ENCODE measurements around the gene RNF130. TPM values are rescaled to one million over a fixed set of nuclear protein-coding genes. Genes with fewer than 3 reads are reported as not detected.

Gene RNF130
- total and polyA plus RNA-seq, 2 of the 13 experiments (the other 11 are each of a cell fraction or from before 2014, with no cell fraction given) = 28.2 to 28.3 TPM

DNA sequence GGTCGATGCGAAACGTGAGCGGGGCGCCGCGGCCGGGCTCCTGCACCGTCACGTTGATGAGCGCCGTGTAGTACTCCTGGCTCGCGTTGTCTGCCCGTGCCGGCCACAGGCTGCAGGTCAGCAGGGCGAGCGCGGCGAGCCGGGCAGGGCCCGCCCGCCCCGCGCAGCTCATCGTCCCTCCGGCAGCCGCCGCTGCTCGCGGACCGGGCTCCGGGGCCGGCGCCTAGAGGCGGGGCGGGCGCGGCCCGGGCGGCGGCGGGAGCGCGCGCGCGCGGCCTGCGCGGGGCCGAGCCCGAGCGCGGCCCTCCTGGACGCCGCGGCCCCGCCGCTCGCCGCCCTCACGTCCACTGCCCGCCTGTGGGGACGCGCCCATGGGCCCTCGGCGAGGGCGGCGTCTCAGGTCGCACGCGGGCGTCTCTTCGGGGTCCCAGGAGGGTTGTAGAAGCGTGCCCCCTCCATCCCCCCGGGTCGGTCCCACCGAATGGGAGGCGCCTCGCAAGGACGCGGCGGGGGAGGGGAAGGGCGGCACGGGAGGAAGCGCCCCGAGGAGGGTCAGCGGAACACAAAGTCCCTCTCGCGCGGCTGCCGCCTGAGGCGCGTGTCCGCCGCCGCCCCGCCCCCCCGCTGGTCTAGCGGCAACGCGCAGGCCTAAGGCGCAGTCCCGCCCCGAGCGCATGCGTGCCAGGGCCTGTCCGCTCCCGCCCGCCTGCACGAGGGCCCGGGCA lies at the start of gene RNF130 (continued):
- TF ChIP-seq ZNF512B (CRISPR knock-in tag; IDR thresholded peaks at IDR 0.05; ENCODE audit: borderline replicate concordance) (no peak), ZNF205 (CRISPR knock-in tag; IDR thresholded peaks at IDR 0.05) (peak; percentile 66), HMGA1 (CRISPR knock-in tag; conservative IDR thresholded peaks at IDR 0.05) (no peak), RORA (CRISPR knock-in tag; IDR thresholded peaks at IDR 0.05) (no peak), ZNF225 (CRISPR knock-in tag; IDR thresholded peaks at IDR 0.05) (peak; percentile 92), SMYD3 (CRISPR knock-in tag; IDR thresholded peaks at IDR 0.05) (peak; percentile 98), ZSCAN25 (CRISPR knock-in tag; IDR thresholded peaks at IDR 0.05) (peak; percentile 80; the same call in 1 of the 2 replicates), FOSL2 (CRISPR knock-in tag; IDR thresholded peaks at IDR 0.05) (peak; percentile 39; the same call in 1 of the 2 replicates), SP1 (IDR thresholded peaks at IDR 0.05) (no peak), SP1 (CRISPR knock-in tag; IDR thresholded peaks at IDR 0.05) (peak; percentile 48), GLI4 (CRISPR knock-in tag; IDR thresholded peaks at IDR 0.05; ENCODE audit: borderline replicate concordance) (no peak), ZNF589 (CRISPR knock-in tag; conservative IDR thresholded peaks at IDR 0.05) (peak; percentile 98)
- TF ChIP-seq, protein P1, sequence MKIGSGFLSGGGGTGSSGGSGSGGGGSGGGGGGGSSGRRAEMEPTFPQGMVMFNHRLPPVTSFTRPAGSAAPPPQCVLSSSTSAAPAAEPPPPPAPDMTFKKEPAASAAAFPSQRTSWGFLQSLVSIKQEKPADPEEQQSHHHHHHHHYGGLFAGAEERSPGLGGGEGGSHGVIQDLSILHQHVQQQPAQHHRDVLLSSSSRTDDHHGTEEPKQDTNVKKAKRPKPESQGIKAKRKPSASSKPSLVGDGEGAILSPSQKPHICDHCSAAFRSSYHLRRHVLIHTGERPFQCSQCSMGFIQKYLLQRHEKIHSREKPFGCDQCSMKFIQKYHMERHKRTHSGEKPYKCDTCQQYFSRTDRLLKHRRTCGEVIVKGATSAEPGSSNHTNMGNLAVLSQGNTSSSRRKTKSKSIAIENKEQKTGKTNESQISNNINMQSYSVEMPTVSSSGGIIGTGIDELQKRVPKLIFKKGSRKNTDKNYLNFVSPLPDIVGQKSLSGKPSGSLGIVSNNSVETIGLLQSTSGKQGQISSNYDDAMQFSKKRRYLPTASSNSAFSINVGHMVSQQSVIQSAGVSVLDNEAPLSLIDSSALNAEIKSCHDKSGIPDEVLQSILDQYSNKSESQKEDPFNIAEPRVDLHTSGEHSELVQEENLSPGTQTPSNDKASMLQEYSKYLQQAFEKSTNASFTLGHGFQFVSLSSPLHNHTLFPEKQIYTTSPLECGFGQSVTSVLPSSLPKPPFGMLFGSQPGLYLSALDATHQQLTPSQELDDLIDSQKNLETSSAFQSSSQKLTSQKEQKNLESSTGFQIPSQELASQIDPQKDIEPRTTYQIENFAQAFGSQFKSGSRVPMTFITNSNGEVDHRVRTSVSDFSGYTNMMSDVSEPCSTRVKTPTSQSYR (CRISPR knock-in tag; IDR thresholded peaks at IDR 0.05; ENCODE audit: borderline replicate concordance) = peak; percentile 88
- TF ChIP-seq, protein P2, sequence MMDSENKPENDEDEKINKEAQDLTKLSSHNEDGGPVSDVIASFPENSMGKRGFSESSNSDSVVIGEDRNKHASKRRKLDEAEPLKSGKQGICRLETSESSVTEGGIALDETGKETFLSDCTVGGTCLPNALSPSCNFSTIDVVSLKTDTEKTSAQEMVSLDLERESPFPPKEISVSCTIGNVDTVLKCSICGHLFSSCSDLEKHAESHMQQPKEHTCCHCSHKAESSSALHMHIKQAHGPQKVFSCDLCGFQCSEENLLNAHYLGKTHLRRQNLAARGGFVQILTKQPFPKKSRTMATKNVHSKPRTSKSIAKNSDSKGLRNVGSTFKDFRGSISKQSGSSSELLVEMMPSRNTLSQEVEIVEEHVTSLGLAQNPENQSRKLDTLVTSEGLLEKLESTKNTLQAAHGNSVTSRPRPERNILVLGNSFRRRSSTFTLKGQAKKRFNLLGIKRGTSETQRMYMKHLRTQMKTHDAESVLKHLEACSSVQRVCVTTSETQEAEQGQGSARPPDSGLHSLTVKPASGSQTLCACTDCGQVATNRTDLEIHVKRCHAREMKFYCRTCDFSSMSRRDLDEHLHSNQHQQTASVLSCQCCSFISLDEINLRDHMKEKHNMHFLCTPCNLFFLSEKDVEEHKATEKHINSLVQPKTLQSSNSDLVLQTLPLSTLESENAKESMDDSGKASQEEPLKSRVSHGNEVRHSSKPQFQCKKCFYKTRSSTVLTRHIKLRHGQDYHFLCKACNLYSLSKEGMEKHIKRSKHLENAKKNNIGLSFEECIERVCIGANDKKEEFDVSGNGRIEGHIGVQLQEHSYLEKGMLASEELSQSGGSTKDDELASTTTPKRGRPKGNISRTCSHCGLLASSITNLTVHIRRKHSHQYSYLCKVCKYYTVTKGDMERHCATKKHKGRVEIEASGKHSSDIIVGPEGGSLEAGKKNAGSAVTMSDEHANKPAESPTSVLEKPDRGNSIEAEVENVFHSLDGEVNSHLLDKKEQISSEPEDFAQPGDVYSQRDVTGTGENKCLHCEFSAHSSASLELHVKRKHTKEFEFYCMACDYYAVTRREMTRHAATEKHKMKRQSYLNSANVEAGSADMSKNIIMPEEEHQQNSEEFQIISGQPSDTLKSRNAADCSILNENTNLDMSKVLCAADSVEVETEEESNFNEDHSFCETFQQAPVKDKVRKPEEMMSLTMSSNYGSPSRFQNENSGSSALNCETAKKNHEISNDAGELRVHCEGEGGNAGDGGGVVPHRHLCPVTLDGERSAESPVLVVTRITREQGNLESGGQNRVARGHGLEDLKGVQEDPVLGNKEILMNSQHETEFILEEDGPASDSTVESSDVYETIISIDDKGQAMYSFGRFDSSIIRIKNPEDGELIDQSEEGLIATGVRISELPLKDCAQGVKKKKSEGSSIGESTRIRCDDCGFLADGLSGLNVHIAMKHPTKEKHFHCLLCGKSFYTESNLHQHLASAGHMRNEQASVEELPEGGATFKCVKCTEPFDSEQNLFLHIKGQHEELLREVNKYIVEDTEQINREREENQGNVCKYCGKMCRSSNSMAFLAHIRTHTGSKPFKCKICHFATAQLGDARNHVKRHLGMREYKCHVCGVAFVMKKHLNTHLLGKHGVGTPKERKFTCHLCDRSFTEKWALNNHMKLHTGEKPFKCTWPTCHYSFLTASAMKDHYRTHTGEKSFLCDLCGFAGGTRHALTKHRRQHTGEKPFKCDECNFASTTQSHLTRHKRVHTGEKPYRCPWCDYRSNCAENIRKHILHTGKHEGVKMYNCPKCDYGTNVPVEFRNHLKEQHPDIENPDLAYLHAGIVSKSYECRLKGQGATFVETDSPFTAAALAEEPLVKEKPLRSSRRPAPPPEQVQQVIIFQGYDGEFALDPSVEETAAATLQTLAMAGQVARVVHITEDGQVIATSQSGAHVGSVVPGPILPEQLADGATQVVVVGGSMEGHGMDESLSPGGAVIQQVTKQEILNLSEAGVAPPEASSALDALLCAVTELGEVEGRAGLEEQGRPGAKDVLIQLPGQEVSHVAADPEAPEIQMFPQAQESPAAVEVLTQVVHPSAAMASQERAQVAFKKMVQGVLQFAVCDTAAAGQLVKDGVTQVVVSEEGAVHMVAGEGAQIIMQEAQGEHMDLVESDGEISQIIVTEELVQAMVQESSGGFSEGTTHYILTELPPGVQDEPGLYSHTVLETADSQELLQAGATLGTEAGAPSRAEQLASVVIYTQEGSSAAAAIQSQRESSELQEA (CRISPR knock-in tag; IDR thresholded peaks at IDR 0.05; ENCODE audit: not compliant biosample characterization) = no peak
- TF ChIP-seq, protein P3, sequence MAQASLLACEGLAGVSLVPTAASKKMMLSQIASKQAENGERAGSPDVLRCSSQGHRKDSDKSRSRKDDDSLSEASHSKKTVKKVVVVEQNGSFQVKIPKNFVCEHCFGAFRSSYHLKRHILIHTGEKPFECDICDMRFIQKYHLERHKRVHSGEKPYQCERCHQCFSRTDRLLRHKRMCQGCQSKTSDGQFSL (CRISPR knock-in tag; IDR thresholded peaks at IDR 0.05) = peak; percentile 76
